ENCODE data around the gene RFPL1.

Gene RFPL1

GRCh38 chr22:29443861-29444792 lies 5.7 kb downstream of the RFPL1 start:
- no peaks in the 10 kb centered on the region for H3K36me3 ChIP-seq (ENCODE audit: control insufficient read depth, insufficient read depth, low read length)
- no peaks in the 10 kb centered on the region for H3K27me3 ChIP-seq (ENCODE audit: control insufficient read depth, insufficient read depth, low read length)
- no peaks in the 10 kb centered on the region for H3K9me3 ChIP-seq (ENCODE audit: control insufficient read depth, insufficient read depth, low read length)

GRCh38 chr22:29445508-29445907 lies 7.1 kb downstream of the RFPL1 start:
- Histone ChIP-seq H3K4me3 (ENCODE audit: low read depth, low read length) (no peak overlapping the region), H3K36me3 (ENCODE audit: control insufficient read depth, insufficient read depth, low read length) (no peaks in the 10 kb centered on the region), H3K4me1 (ENCODE audit: control insufficient read depth, insufficient read depth, low read length) (peaks cover 3% of the 10 kb centered on the region), H3K27me3 (ENCODE audit: control insufficient read depth, insufficient read depth, low read length) (no peaks in the 10 kb centered on the region), H3K9ac (ENCODE audit: low read depth, low read length) (no peak overlapping the region), H3K9me3 (ENCODE audit: control insufficient read depth, insufficient read depth, low read length) (no peaks in the 10 kb centered on the region)

More at GRCh38 chr22:29443861-29444792, 5.7 kb downstream of the RFPL1 start:
- Histone ChIP-seq H3K4me3 (ENCODE audit: low read depth, low read length) (no peak overlapping the region), H3K9ac (ENCODE audit: low read depth, low read length) (no peak overlapping the region), H3K4me1 (ENCODE audit: control insufficient read depth, insufficient read depth, low read length) (peaks cover 5% of the 10 kb centered on the region)

GRCh38 chr22:29447906-29448305 lies 9.5 kb downstream of the RFPL1 start:
- Histone ChIP-seq H3K4me3 (ENCODE audit: low read depth, low read length) (no peak overlapping the region), H3K36me3 (ENCODE audit: control insufficient read depth, insufficient read depth, low read length) (no peaks in the 10 kb centered on the region), H3K27me3 (ENCODE audit: control insufficient read depth, insufficient read depth, low read length) (no peaks in the 10 kb centered on the region), H3K9ac (ENCODE audit: low read depth, low read length) (no peak overlapping the region), H3K4me1 (ENCODE audit: control insufficient read depth, insufficient read depth, low read length) (peaks cover 3% of the 10 kb centered on the region), H3K9me3 (ENCODE audit: control insufficient read depth, insufficient read depth, low read length) (no peaks in the 10 kb centered on the region)

- no peak overlapping the region for H3K9ac ChIP-seq (ENCODE audit: low read depth, low read length)
- no peaks in the 10 kb centered on the region for H3K36me3 ChIP-seq (ENCODE audit: control insufficient read depth, insufficient read depth, low read length)
- no peak overlapping the region for H3K4me3 ChIP-seq (ENCODE audit: low read depth, low read length)
- no peaks in the 10 kb centered on the region for H3K27me3 ChIP-seq (ENCODE audit: control insufficient read depth, insufficient read depth, low read length)
- no peaks in the 10 kb centered on the region for H3K4me1 ChIP-seq (ENCODE audit: control insufficient read depth, insufficient read depth, low read length)
- no peaks in the 10 kb centered on the region for H3K9me3 ChIP-seq (ENCODE audit: control insufficient read depth, insufficient read depth, low read length)
Measured at GRCh38 chr22:29449296-29449875, 11.0 kb downstream of the RFPL1 start.

- Histone ChIP-seq H3K9me3 (ENCODE audit: control insufficient read depth, insufficient read depth, low read length) (no peaks in the 10 kb centered on the region), H3K4me3 (ENCODE audit: low read depth, low read length) (no peak overlapping the region), H3K9ac (ENCODE audit: low read depth, low read length) (no peak overlapping the region), H3K27me3 (ENCODE audit: control insufficient read depth, insufficient read depth, low read length) (no peaks in the 10 kb centered on the region), H3K36me3 (ENCODE audit: control insufficient read depth, insufficient read depth, low read length) (no peaks in the 10 kb centered on the region), H3K4me1 (ENCODE audit: control insufficient read depth, insufficient read depth, low read length) (no peaks in the 10 kb centered on the region)
Measured at GRCh38 chr22:29450222-29450621, 11.8 kb downstream of the RFPL1 start.

- Histone ChIP-seq H3K9ac (ENCODE audit: low read depth, low read length) (no peak overlapping the region), H3K27me3 (ENCODE audit: control insufficient read depth, insufficient read depth, low read length) (no peaks in the 10 kb centered on the region), H3K4me3 (ENCODE audit: low read depth, low read length) (no peak overlapping the region), H3K9me3 (ENCODE audit: control insufficient read depth, insufficient read depth, low read length) (no peaks in the 10 kb centered on the region), H3K36me3 (ENCODE audit: control insufficient read depth, insufficient read depth, low read length) (no peaks in the 10 kb centered on the region), H3K4me1 (ENCODE audit: control insufficient read depth, insufficient read depth, low read length) (no peaks in the 10 kb centered on the region)
Measured at GRCh38 chr22:29451863-29452262, 13.5 kb downstream of the RFPL1 start.

GRCh38 chr22:29454276-29454675 lies 15.9 kb downstream of the RFPL1 start:
- H3K9me3 ChIP-seq (ENCODE audit: control insufficient read depth, insufficient read depth, low read length), result no peaks in the 10 kb centered on the region

GRCh38 chr22:29456211-29456671 lies 17.9 kb downstream of the RFPL1 start:
- H3K4me1 ChIP-seq (ENCODE audit: control insufficient read depth, insufficient read depth, low read length), result no peaks in the 10 kb centered on the region
- no peaks in the 10 kb centered on the region for H3K9me3 ChIP-seq (ENCODE audit: control insufficient read depth, insufficient read depth, low read length)
- H3K4me3 ChIP-seq (ENCODE audit: low read depth, low read length), result no peak overlapping the region
- no peaks in the 10 kb centered on the region for H3K36me3 ChIP-seq (ENCODE audit: control insufficient read depth, insufficient read depth, low read length)
- H3K9ac ChIP-seq (ENCODE audit: low read depth, low read length), result no peak overlapping the region
- no peaks in the 10 kb centered on the region for H3K27me3 ChIP-seq (ENCODE audit: control insufficient read depth, insufficient read depth, low read length)

More at GRCh38 chr22:29454276-29454675, 15.9 kb downstream of the RFPL1 start:
- no peak overlapping the region for H3K4me3 ChIP-seq (ENCODE audit: low read depth, low read length)
- H3K27me3 ChIP-seq (ENCODE audit: control insufficient read depth, insufficient read depth, low read length), result no peaks in the 10 kb centered on the region
- H3K36me3 ChIP-seq (ENCODE audit: control insufficient read depth, insufficient read depth, low read length), result no peaks in the 10 kb centered on the region
- H3K9ac ChIP-seq (ENCODE audit: low read depth, low read length), result no peak overlapping the region
- no peaks in the 10 kb centered on the region for H3K4me1 ChIP-seq (ENCODE audit: control insufficient read depth, insufficient read depth, low read length)

- Histone ChIP-seq H3K4me3 (ENCODE audit: low read depth, low read length) (no peak overlapping the region), H3K9ac (ENCODE audit: low read depth, low read length) (no peak overlapping the region)
Measured at GRCh38 chr22:29457730-29458129, 19.3 kb downstream of the RFPL1 start.

GRCh38 chr22:29458551-29458950 lies 20.2 kb downstream of the RFPL1 start:
- Histone ChIP-seq H3K27me3 (ENCODE audit: control insufficient read depth, insufficient read depth, low read length) (no peaks in the 10 kb centered on the region), H3K9ac (ENCODE audit: low read depth, low read length) (no peak overlapping the region), H3K4me3 (ENCODE audit: low read depth, low read length) (no peak overlapping the region), H3K36me3 (ENCODE audit: control insufficient read depth, insufficient read depth, low read length) (no peaks in the 10 kb centered on the region), H3K9me3 (ENCODE audit: control insufficient read depth, insufficient read depth, low read length) (no peaks in the 10 kb centered on the region), H3K4me1 (ENCODE audit: control insufficient read depth, insufficient read depth, low read length) (no peaks in the 10 kb centered on the region)

More at GRCh38 chr22:29457730-29458129, 19.3 kb downstream of the RFPL1 start:
- no peaks in the 10 kb centered on the region for H3K4me1 ChIP-seq (ENCODE audit: control insufficient read depth, insufficient read depth, low read length)
- H3K27me3 ChIP-seq (ENCODE audit: control insufficient read depth, insufficient read depth, low read length), result no peaks in the 10 kb centered on the region
- no peaks in the 10 kb centered on the region for H3K36me3 ChIP-seq (ENCODE audit: control insufficient read depth, insufficient read depth, low read length)
- H3K9me3 ChIP-seq (ENCODE audit: control insufficient read depth, insufficient read depth, low read length), result no peaks in the 10 kb centered on the region

- H3K4me1 ChIP-seq (ENCODE audit: control insufficient read depth, insufficient read depth, low read length), result peaks cover 2% of the 10 kb centered on the region
- H3K9ac ChIP-seq (ENCODE audit: low read depth, low read length), result no peak overlapping the region
- no peaks in the 10 kb centered on the region for H3K27me3 ChIP-seq (ENCODE audit: control insufficient read depth, insufficient read depth, low read length)
- H3K4me3 ChIP-seq (ENCODE audit: low read depth, low read length), result no peak overlapping the region
- no peaks in the 10 kb centered on the region for H3K9me3 ChIP-seq (ENCODE audit: control insufficient read depth, insufficient read depth, low read length)
- no peaks in the 10 kb centered on the region for H3K36me3 ChIP-seq (ENCODE audit: control insufficient read depth, insufficient read depth, low read length)
Measured at GRCh38 chr22:29459773-29460172, 21.4 kb downstream of the RFPL1 start.

GRCh38 chr22:29461263-29461662 lies 22.9 kb downstream of the RFPL1 start:
- Histone ChIP-seq H3K27me3 (ENCODE audit: control insufficient read depth, insufficient read depth, low read length) (no peaks in the 10 kb centered on the region), H3K36me3 (ENCODE audit: control insufficient read depth, insufficient read depth, low read length) (no peaks in the 10 kb centered on the region), H3K4me1 (ENCODE audit: control insufficient read depth, insufficient read depth, low read length) (peaks cover 2% of the 10 kb centered on the region), H3K4me3 (ENCODE audit: low read depth, low read length) (no peak overlapping the region), H3K9ac (ENCODE audit: low read depth, low read length) (no peak overlapping the region), H3K9me3 (ENCODE audit: control insufficient read depth, insufficient read depth, low read length) (no peaks in the 10 kb centered on the region)

Data from iPS-15b (cell line).